Measurements from ENCODE around the gene FYN. TPM values are rescaled to one million over a fixed set of nuclear protein-coding genes. Genes with fewer than 3 reads are reported as not detected.

Gene FYN
- total RNA-seq, 1 donor from 2014 or later = 474 TPM

GRCh38 chr6:111725446-111726112 is 147.7 kb downstream of the FYN start:
- Mint-ChIP-seq H3K27ac (ENCODE audit: unreplicated experiment) (peak overlapping the region; percentile 30), H3K27me3 (ENCODE audit: unreplicated experiment) (peaks cover 14% of the 10 kb centered on the region), H3K4me1 (ENCODE audit: unreplicated experiment) (peaks cover 55% of the 10 kb centered on the region), H3K9me3 (ENCODE audit: unreplicated experiment) (no peaks in the 10 kb centered on the region), H3K36me3 (ENCODE audit: low read depth, unreplicated experiment) (peaks cover 18% of the 10 kb centered on the region), H3K4me3 (ENCODE audit: unreplicated experiment) (no peak overlapping the region)
- TF ChIP-seq CTCF (IDR thresholded peaks at IDR 0.05; ENCODE audit: unreplicated experiment) = no peak
- DNase-seq (ENCODE audit: low spot score) = no peak

GRCh38 chr6:111724505-111724904 is 148.7 kb downstream of the FYN start:
- Mint-ChIP-seq H3K27me3 (ENCODE audit: unreplicated experiment) (peaks cover 13% of the 10 kb centered on the region), H3K4me3 (ENCODE audit: unreplicated experiment) (peak overlapping the region; percentile 76)

DNA sequence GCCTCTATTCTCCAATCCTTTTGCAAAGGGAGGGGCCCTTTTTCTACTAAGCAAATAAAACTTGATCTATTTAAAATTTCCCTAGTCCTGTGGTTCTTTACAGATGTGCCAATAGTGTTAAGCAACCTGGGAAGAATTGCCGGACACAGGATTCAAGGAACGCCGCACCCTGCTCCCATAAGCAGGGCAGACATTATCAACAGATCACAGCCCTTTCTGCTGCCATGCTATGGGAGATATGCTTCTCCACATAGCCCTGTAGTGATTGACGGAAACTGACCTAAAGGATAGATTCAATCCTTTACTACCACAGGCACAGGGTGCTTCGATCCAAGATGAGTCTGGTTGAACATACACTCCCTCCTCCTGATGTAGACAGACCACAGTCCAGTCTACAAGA is 149.2 kb downstream of the FYN start:
- peak overlapping the region; percentile 76 for H3K4me3 Mint-ChIP-seq (ENCODE audit: unreplicated experiment)
- peak overlapping the region; percentile 62 for H3K27ac Mint-ChIP-seq (ENCODE audit: unreplicated experiment)
- no peak for TF ChIP-seq CTCF (IDR thresholded peaks at IDR 0.05; ENCODE audit: unreplicated experiment)
- peaks cover 16% of the 10 kb centered on the region for H3K27me3 Mint-ChIP-seq (ENCODE audit: unreplicated experiment)
- peaks cover 26% of the 10 kb centered on the region for H3K36me3 Mint-ChIP-seq (ENCODE audit: low read depth, unreplicated experiment)
- DNase-seq (ENCODE audit: low spot score) = no peak
- H3K4me1 Mint-ChIP-seq (ENCODE audit: unreplicated experiment) = peaks cover 55% of the 10 kb centered on the region
- no peaks in the 10 kb centered on the region for H3K9me3 Mint-ChIP-seq (ENCODE audit: unreplicated experiment)

More at GRCh38 chr6:111724505-111724904, 148.7 kb downstream of the FYN start:
- TF ChIP-seq CTCF (IDR thresholded peaks at IDR 0.05; ENCODE audit: unreplicated experiment) = no peak
- Mint-ChIP-seq H3K9me3 (ENCODE audit: unreplicated experiment) (no peaks in the 10 kb centered on the region), H3K4me1 (ENCODE audit: unreplicated experiment) (peaks cover 54% of the 10 kb centered on the region), H3K27ac (ENCODE audit: unreplicated experiment) (peak overlapping the region; percentile 62), H3K36me3 (ENCODE audit: low read depth, unreplicated experiment) (peaks cover 24% of the 10 kb centered on the region)
- DNase-seq (ENCODE audit: low spot score) = no peak

DNA sequence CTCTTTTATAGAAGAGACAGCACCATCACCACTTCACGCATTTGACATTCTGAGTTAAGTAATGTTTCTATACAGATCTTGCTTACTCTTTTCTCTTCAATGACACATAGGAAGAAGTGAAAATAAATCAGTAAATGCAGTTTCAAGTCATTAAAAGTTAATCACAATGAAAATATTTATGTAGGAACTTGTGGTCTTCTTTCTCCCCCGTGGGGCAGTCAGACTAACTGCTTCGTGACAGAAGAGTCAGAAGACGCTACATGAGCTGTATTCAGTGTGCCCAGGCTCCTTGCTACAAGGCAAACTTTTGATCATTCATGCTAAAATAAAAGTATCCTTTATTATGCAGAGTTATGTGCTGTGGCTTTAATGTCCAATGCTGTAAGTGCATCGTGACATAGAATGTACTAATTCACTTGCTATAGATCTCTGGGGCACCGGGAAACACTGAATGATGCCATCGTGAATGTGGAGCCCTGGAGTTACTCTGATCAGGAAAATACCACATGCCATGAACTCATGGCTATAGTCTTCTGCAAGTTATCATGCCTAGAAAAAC is 149.8 kb downstream of the FYN start:
- Mint-ChIP-seq H3K36me3 (ENCODE audit: low read depth, unreplicated experiment) (peaks cover 32% of the 10 kb centered on the region), H3K9me3 (ENCODE audit: unreplicated experiment) (no peaks in the 10 kb centered on the region), H3K27ac (ENCODE audit: unreplicated experiment) (no peak overlapping the region), H3K4me3 (ENCODE audit: unreplicated experiment) (no peak overlapping the region), H3K27me3 (ENCODE audit: unreplicated experiment) (peaks cover 16% of the 10 kb centered on the region), H3K4me1 (ENCODE audit: unreplicated experiment) (peaks cover 55% of the 10 kb centered on the region)
- TF ChIP-seq CTCF (IDR thresholded peaks at IDR 0.05; ENCODE audit: unreplicated experiment) = no peak
- DNase-seq (ENCODE audit: low spot score) = no peak

DNA sequence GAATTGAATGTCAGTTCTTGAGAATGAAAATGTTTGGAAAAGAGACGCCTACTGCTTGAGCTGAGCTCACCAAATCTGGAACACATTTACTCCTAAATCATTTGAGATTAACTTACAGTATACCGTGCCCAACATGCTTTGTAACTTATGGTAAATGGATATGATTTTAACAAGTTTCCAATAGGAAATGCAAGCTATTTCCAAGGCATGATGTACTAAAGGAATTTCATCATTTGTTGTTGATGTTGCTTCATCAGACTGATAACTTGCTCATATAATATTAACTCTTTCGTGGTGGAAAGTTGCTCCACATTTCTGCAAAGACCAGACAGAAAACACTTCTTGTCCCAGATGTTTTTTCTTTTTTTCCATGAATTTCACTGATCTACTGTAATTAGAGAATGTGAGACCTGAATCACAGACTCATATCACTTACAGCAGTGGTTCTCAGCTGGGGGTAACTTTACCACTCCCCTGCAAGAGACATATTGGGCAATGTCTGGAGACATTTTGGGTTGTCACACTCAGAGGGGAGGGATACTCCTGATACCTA is 151.0 kb downstream of the FYN start:
- Mint-ChIP-seq H3K27ac (ENCODE audit: unreplicated experiment) (no peak overlapping the region), H3K4me1 (ENCODE audit: unreplicated experiment) (peaks cover 53% of the 10 kb centered on the region), H3K27me3 (ENCODE audit: unreplicated experiment) (peaks cover 16% of the 10 kb centered on the region), H3K9me3 (ENCODE audit: unreplicated experiment) (no peaks in the 10 kb centered on the region), H3K36me3 (ENCODE audit: low read depth, unreplicated experiment) (peaks cover 36% of the 10 kb centered on the region), H3K4me3 (ENCODE audit: unreplicated experiment) (peak overlapping the region; percentile 49)
- no peak for DNase-seq (ENCODE audit: low spot score)
- no peak for TF ChIP-seq CTCF (IDR thresholded peaks at IDR 0.05; ENCODE audit: unreplicated experiment)
